HG03442 (cell line): Measurements from ENCODE around the gene STIM1.

Experiments
- ATAC-seq: cut with Tn5 transposase; IDR thresholded peaks from one replicate; pipeline ENCODE4 v1.9.1; 2021; ENCODE audit warnings: mild to moderate bottlenecking, moderate library complexity; ENCODE audit not compliant: unreplicated experiment

Gene STIM1

GRCh38 chr11:3830088-3830487 lies 25.4 kb upstream of the STIM1 start:
- no peak for ATAC-seq

GRCh38 chr11:3830730-3831129 lies 24.7 kb upstream of the STIM1 start:
- ATAC-seq, result no peak

GRCh38 chr11:3831378-3832239 lies 23.9 kb upstream of the STIM1 start:
- no peak for ATAC-seq

GRCh38 chr11:3832816-3833215 lies 22.6 kb upstream of the STIM1 start:
- ATAC-seq, result no peak

GRCh38 chr11:3833449-3833848 lies 22.0 kb upstream of the STIM1 start:
- no peak for ATAC-seq

GRCh38 chr11:3834349-3834663 lies 21.2 kb upstream of the STIM1 start:
- no peak for ATAC-seq

GRCh38 chr11:3834664-3835461 lies 20.6 kb upstream of the STIM1 start:
- no peak for ATAC-seq

GRCh38 chr11:3835751-3836150 lies 19.7 kb upstream of the STIM1 start:
- no peak for ATAC-seq

- ATAC-seq, result no peak
These were observed 18.6 kb upstream of the STIM1 start for GRCh38 chr11:3836903-3837302.

GRCh38 chr11:3837793-3838192 lies 17.7 kb upstream of the STIM1 start:
- ATAC-seq, result no peak

GRCh38 chr11:3838504-3838903 lies 17.0 kb upstream of the STIM1 start:
- ATAC-seq, result no peak

GRCh38 chr11:3840004-3840869 lies 15.2 kb upstream of the STIM1 start:
- ATAC-seq, result no peak

- ATAC-seq, result peak; percentile 55
These were observed 14.5 kb upstream of the STIM1 start, which contains the start of gene RHOG for GRCh38 chr11:3840870-3841425. TSS of gene RHOG (minus strand) at chr11:3840959. CDS start at chr11:3828138, 12,821 bp downstream.

GRCh38 chr11:3841426-3842350 lies 13.8 kb upstream of the STIM1 start:
- peak; percentile 43 for ATAC-seq

GRCh38 chr11:3843326-3843725 lies 12.1 kb upstream of the STIM1 start:
- no peak for ATAC-seq

- ATAC-seq, result no peak
These were observed 10.2 kb upstream of the STIM1 start for GRCh38 chr11:3845246-3845645.

GRCh38 chr11:3845670-3846069 lies 9.8 kb upstream of the STIM1 start:
- ATAC-seq, result no peak

GRCh38 chr11:3849297-3849874 lies 6.1 kb upstream of the STIM1 start:
- ATAC-seq, result no peak

- no peak for ATAC-seq
These were observed 2.0 kb upstream of the STIM1 start for GRCh38 chr11:3853545-3853842.
